HG03139 (cell line): ENCODE measurements around the gene MTG2.

ENCODE experiments used
- ATAC-seq: cut with Tn5 transposase; IDR thresholded peaks from one replicate; pipeline ENCODE4 v1.9.1; 2021; ENCODE audit not compliant: unreplicated experiment

The MTG2 gene

GRCh38 chr20:62162765-62163484 is 19.9 kb upstream of the MTG2 start:
- no peak for ATAC-seq

DNA sequence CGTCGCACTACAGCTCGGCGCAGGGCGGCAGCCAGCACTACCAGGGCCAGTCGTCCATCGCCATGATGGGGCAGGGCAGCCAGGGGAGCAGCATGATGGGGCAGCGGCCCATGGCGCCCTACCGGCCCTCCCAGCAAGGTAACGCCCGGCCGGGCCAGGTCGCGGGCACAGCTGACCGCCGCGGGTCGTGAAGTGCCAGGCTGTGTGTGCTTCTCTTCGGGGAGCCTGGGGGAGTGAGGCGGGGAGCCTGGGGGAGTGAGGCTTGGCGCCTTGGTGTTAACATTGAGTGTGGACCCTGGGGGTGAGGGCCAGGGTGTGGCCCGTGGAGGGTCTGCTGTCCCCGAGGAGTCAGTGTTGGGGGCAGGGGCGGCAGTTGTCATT is 19.4 kb upstream of the MTG2 start:
- ATAC-seq: no peak

GRCh38 chr20:62163986-62164762 is 18.7 kb upstream of the MTG2 start:
- no peak for ATAC-seq

DNA sequence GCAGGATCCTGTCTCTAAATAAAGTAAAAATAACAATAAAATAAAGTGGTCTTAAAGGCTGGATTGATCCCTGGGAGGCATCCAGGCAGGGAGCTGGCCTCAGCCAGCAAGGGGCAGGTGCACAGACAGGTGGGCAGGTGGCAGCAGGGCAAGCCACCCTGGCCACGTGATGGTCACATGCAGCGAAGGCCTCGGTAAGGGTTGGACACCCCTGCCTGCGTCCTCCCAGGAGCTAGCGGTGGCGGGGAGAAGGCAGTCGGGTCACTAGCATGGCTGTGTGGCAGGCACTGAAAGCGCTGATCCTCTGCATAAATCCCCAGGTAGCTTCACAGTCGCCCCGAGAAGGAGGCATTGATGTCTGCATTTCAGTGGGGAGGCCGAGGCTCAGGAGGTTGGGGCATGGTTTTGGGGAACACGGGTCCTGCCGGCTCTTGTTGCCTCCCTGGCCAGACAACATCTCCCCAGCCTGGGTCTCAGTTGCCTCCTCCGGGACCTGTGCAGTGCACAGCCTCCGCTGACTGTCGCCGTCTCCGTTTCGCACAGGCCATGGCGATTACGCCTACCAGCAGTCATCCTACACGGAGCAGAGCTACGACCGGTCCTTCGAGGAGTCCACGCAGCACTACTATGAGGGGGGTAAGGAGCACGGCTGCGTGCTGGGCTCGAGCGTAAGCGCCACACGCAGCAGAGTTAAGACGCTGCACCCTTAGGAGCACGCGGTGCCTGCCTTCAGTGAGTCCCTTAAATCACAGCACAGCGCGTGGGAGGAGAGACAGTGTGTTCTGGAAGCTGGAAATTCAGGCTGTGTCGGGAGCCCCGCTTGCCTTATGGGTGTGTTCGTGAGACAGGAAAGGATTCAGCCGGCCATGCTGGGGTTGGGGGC is 17.7 kb upstream of the MTG2 start:
- no peak for ATAC-seq

DNA sequence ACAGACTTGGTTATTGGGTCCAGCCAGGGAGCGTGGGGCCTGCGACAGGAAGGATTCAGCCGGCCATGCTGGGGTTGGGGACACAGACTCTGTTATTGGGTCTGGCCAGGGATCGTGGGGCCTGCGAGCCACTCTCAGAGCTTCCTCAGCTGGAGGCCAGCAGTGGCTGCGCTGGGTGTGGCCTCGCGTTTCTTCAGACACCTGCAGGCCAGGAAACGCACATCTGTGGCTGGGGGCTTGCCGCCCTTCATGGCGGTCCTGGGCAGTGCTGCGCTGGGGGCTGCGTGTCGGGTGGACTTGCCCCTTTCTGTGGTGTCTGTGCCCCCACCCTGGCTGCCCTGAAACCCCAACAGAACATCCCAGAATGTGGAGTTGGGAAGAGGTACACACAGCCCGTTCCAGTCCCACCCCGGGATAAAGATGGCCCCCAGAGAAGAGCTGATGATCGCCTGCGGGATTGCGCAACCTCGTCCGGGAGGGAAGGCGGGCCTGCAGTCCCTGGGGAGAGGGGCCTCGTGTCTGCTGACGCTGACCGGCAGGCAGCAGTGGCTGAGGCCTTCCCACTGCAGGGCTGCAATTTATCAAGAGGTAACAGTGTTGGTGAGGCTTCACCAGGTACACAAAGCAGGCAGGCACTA is 16.9 kb upstream of the MTG2 start:
- ATAC-seq: no peak

DNA sequence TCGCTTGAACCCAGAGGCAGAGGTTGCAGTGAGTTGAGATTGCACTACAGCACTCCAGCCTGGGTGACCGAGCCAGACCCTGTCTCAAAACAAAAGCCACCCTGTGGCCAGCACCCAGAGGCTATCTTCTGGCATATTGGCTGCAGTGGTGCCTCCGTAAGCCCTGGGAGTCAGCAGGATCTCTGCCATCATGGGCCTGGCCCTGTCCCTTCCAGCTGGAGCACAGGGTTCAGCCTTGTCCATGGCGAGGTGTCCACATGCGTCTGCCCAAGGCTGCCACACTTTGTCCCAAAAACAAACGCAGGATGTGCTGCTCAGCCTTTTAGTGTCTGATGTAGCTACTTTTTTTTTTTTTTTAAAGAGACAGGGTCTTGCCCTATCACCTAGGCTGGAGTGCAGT is 15.4 kb upstream of the MTG2 start:
- ATAC-seq: no peak

DNA sequence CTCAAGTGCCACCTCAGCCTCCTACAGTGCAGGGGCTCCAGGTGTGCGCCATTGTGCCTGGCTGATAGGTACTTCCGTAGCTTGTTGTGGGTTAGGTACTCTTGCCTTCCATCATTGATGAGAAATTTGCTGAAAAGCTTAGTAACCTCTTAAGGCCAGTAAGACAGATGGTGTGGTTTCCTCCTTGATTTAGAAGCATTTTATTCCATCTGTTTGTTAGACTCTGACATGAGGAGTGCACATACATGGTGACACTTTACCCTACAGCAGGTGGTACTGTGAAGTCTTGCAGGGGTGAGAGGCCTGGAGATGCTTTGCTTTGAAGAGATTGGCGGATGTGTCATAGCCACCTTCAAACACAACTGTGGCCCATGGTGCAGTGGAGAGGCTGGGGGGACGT is 14.8 kb upstream of the MTG2 start:
- no peak for ATAC-seq

- ATAC-seq: no peak
These were observed 13.9 kb upstream of the MTG2 start for GRCh38 chr20:62168890-62169435.

DNA sequence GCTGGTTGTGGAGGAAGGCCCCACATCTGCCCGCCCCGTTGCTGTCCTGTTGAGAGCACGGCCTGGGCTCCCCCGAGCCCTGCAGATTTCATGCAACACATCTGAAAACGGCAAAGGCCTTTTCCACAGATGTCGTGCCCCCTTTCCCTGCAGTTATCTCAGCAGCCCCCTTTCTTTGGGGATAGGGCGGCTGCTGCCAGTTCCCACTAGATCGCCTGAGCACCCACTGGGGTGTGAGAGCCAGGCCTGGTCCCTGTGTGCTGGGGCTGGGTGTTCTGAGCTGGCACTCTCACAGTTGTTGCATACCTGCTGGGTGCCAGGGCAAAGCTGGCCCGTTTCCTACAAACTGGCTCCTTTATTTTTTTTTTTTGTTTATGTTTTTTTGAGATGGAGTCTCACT is 12.3 kb upstream of the MTG2 start:
- no peak for ATAC-seq

GRCh38 chr20:62171245-62171644 is 11.6 kb upstream of the MTG2 start:
- no peak for ATAC-seq

DNA sequence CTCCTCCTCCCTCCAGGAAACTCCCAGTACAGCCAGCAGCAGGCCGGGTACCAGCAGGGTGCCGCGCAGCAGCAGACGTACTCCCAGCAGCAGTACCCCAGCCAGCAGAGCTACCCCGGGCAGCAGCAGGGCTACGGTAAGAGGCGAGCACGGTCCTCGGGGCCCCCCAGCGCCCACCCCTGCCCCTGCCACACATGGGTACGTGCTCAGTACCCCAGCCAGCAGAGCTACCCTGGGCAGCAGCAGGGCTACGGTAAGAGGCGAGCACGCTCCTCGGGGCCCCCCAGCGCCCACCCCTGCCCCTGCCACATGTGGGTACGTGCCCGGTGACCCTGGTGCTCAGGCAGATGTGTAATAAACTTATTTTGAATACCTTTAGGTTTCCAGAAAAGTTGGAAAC is 10.2 kb upstream of the MTG2 start:
- ATAC-seq: no peak

GRCh38 chr20:62174021-62174804 is 8.6 kb upstream of the MTG2 start:
- ATAC-seq: no peak

DNA sequence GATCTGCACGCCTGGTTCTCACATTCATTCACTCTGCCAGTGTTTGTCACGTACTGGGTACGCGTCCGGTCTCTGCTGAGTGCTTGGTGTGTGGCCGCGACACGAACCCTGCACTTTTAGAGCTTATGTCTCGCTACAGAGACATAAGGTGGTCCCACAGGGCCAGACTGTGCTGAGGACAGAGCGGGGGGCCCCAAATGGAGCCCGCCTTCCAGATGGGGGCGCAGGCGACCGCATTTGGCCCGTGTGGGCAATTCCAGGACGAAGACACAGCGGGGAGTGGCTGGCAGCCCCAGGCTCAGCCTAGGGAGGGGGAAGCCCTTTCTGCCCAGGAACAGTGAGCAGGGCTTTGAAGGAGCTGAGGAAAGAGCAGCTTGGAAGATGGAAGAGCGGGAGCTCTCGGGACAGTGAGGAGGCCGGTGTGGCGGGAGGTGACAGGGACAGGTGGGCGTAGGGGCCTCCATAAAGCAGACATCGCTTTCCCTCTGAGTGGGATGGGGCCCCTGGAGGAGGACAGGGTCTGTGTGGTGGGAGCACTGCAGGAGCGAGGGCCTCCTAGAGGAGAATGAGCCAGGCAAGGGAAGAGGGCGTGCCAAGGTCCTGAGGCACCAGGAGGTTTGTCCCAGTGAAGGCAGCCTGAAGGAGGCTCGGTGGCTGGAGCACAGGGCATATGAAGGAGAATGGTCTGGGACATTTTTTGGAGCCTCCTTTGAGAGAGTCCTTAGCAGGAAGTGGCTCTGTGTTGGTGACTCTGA is 7.8 kb upstream of the MTG2 start:
- no peak for ATAC-seq

GRCh38 chr20:62175711-62176110 is 7.1 kb upstream of the MTG2 start:
- ATAC-seq: no peak

DNA sequence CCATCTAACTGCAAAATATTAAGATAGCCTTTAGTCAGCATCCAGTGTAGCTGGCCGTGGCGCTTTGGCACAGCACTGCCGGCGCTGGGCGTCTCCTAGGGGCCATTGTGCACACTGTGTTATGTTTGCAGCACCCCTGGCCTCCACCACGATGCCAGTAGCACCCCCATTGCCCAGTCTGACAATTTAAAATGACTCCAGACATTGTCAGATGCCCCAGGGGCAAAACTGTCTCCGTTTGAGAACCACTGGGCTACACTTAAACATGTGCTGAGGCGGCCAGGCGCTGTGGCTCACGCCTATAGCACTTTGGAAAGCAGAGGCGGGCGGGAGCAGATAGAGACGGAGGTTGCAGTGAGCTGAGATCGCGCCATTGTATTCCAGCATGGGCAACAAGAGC is 6.0 kb upstream of the MTG2 start:
- ATAC-seq: no peak

DNA sequence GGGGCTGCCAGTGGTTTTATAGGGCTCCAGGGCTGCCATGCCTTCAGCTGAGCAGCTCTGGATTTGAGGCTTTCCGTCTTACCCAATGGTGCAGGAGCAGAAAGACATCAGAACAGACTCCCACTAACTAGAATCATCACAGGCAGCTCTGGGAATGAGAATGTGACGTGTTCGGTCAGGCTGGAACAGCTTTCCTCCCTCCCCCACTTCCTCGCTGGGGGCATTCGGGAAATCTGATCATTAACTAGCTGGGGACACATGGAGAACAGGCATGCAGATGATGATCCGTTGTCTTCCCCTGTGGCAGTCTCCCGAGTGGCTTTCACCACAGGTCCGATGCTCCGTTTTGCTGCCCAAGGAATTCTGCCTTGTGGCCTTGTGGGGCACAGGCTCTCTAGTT is 5.5 kb upstream of the MTG2 start:
- ATAC-seq: no peak

DNA sequence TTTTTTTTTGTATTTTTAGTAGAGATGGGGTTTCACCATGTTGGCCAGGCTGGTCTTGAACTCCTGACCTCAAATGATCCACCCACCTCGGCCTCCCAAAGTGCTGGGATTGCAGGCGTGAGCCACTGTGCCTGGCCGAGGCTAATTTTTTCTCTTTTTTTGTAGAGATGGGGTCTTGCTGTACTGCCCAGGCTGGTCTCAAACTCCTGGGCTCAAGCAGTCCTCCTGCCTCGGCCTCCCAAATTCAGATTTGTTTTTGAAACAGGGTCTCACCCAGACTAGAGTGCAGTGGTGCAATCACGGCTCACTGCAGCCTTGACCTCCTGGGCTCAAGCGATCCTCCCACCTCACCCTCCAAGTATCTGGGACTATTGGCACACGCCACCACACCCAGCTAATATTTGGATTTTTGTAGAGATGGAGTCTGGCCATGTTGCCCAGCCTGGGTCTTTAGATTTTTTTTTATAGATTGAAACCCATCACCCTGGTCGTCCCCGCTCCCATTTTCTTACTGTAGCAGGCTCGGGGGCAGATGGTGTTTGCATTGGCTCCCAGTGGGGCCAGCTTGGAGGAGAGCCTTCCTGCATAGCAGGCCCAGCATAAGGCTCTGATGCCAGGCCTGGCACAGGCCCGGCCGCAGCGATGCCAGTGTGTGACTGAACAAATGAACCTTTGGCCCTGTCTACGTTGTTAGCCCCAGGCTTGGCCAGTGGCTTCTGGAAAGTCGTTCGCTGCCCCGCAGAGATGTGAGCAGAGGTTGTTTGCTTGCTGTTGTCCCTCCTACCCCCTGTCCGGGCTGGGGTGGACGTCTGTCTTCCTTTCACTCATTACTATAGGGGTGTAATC is 4.3 kb upstream of the MTG2 start:
- ATAC-seq: no peak

GRCh38 chr20:62179162-62179504 is 3.7 kb upstream of the MTG2 start:
- no peak for ATAC-seq

DNA sequence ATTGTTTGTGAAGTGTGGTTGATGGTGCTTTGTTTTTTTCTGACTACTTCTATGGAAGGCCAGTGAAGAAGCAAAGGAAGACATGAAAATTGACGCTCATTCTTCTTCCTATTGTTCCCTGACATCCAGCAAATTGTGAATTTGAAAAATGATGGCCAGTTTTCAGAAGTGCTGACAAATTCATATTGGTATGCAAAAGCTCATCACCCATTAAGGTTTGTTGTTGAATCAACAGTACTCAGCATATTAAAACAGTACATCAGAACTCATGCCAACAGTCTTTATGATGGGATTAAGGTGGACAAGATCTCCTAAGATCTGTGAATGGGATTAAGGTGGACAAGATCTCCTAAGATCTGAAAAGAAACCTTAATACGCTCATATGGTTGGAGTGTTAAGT is 1.0 kb upstream of the MTG2 start:
- no peak for ATAC-seq
